Measurements from ENCODE around the gene CIAPIN1.
A peak's percentile ranks its signal among the peaks of the same experiment; 100 is the strongest.
"Not testable (repeated sequence)": the region's sequence is repeated elsewhere in the genome, so short reads cannot be mapped to it uniquely, and the experiment has no call there.

CIAPIN1 gene

GRCh38 chr16:57476546-57477410 lies 29.6 kb upstream of the CIAPIN1 start:
- no peak for DNase-seq

DNA sequence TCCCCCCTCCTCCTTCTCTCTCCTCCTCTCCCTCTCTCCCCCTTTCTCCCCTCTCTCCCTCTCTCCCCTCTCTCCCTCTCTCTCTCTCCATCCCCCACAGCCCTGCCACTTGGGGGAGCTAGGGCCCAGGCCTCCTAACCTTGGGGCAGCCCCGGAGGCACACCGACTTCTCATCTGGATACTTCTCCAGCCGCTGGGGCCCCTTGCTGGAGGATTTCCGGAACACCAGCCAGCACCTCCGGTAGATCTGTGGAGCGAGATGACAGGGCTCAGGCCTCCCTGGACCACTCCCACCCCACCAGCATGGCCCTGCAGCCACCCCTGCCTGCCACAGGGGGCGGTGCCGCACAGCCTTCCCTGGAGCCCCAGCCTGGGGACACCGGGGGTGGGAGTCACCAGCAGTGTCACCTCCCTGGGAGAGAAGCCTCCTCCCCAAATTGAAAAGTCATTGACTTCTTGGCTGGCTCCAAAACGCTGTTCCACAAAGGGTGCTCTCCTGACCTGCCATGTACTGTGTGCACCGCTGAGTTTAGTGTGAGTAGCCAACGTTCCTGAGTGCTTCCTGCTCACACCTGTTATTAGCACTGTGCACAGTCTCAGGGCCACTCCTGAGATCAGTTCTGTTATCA lies 28.6 kb upstream of the CIAPIN1 start:
- DNase-seq = no peak

GRCh38 chr16:57474671-57475661 lies 27.8 kb upstream of the CIAPIN1 start:
- DNase-seq = no peak

DNA sequence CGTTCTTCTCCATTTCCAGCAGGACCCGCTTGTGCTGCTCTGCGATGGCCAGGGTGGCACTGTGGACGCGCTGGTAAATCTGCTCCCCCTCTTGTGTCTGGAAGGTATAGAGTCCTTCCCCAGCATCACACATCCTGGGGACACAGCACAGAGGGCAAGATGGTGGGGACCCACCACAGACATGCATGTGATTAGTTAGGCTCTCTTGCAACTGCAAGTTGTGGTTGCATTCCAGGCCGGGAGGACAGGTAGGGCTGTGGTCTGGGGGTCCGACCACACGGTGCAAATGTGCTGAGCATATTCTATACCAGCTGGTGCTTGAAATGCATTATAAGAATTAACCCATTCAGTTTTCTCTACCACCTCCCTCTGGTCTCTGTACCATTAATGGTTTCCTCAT lies 26.7 kb upstream of the CIAPIN1 start:
- DNase-seq = no peak

- no peak for DNase-seq
These were observed 26.1 kb upstream of the CIAPIN1 start for GRCh38 chr16:57473176-57473840.

DNA sequence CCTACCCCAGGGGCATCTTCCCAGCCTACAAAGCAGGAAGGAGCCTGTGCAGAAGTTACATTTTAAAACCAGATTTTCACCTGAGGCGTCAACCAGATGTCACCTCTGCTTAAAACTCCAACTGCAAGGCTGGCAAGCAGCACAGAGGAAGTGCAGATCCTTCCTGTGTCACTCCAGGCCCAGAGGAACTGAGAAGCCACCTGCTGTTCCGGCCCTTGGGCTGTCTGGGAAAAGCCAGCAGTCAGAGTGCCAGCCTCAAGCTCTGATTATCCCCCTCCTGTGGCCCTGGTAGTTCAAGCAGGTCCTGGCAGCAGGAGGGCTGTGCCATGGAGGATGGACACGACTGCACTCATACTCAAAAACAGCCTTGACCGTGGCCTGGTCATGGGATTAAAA lies 25.5 kb upstream of the CIAPIN1 start:
- DNase-seq = no peak

GRCh38 chr16:57471852-57472664 lies 24.9 kb upstream of the CIAPIN1 start:
- DNase-seq = no peak

- no peak for DNase-seq
These were observed 24.0 kb upstream of the CIAPIN1 start for GRCh38 chr16:57471209-57471608.

DNA sequence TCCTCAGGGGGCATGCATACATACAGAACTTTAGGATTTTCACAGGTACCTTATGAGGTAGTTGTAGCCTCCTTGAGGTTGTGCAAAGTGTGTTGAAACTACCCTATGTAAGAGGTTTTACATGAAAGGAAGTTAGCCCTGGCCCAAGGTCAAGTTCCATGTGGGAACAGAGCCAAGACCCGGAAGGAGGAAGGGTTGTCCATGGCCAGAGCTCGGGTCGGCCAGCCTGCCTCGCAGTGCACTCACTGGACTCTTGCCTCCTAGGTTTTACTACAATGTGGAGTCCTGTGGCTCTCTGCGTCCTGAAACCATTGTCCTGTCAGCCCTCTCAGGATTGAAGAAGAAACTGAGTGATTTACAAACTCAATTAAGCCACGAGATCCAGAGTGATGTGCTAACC lies 23.5 kb upstream of the CIAPIN1 start:
- DNase-seq = no peak

GRCh38 chr16:57469917-57470470 lies 22.8 kb upstream of the CIAPIN1 start:
- no peak for DNase-seq

- no peak for DNase-seq
These were observed 21.9 kb upstream of the CIAPIN1 start for GRCh38 chr16:57469046-57469445.

DNA sequence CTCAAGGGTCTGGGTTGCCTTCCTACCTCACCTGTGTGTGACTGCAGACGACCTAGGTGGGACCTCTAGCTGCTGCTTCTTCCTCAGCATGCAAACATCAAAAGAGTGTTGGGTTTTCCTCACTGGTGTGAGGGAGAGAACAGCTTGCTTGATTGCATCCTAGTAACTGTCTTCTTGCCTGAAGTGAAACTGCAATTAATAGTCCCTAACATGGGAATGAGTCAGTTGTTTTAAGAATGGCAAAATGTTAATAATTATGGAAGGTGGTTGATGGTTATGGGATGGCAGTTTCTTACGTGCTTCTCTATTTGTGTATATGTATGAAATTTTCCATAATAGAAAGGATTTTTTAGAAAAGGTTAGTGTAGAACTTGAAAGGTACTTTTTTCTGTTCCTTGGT lies 21.2 kb upstream of the CIAPIN1 start:
- no peak for DNase-seq

- DNase-seq = no peak
These were observed 17.3 kb upstream of the CIAPIN1 start for GRCh38 chr16:57464523-57464922.

DNA sequence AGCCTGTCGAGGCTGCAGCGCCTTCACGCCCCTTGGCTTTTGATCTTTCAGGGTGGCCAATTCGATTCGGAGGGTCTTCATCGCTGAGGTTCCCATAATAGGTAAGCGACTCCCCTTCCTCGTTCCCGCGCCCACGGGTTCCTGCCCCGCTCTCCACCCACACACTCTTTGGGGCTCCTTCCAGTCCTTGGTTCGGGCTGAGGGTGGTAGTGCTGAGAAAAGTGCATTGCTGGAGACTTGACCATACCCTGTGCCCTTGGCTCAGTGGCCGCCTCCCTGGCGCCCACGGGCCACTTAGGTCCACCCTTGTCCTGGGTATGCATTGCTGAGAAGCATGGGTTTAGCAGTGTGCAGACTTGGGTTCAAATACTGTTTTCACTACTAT lies 15.8 kb upstream of the CIAPIN1 start:
- no peak for DNase-seq

GRCh38 chr16:57462209-57462977 lies 15.2 kb upstream of the CIAPIN1 start, which contains the start of gene POLR2C:
Gene POLR2C (plus strand): TSS chr16:57462679. CDS start chr16:57462725, 46 bp downstream.
- peak; percentile 34 to 83 for DNase-seq

DNA sequence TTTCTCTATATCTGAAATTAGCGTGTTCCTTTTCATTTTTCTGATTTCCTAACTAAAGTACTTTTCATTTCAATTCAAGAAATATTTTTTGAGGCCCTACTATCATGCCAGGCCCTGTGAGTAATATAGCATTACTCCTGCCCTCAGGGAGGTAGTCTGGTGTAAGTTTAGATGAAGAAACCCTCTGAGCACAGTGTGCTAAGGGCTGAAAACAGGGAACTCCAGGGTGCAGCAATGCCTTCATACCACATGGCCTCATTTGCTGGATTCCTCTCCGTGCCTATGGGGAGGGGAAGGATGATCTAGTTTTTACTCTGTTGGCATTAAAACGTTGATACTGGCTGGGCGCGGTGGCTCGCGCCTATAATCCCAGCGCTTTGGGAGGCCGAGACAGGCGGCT lies 4.8 kb upstream of the CIAPIN1 start:
- no peak for DNase-seq

DNA sequence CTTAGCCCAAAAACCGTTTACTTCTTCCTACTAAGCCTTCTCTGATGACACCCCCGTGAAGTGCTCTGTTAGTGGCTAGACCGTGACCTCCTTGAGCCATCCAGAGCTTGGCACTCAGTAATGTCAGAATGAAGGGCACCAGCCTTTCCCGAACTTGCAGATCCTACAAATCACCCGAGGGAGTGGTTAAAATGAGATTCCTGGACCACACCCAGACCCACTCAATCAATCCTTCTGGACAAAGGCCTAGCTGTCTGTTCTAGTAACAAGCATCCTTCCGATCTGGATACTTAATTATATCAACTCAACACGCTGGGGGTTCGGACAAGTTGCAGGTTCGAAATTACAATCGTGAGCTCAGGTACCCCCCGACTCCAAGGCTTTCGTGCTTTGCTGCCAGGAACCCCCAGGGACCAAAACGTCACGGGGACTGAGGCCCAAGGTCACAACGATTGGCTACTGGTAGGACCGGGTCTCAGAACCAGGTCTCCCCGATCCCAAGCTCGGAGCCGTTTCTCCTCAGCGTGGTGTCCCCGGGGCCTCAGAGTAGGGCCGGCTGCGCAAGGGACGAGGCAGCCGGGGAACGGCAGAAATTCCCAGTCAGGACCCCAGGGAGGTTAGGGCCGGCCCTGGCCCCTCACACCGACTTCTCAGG lies 527 bp downstream of the CIAPIN1 start:
- DNase-seq = peak; percentile 1 to 7

DNA sequence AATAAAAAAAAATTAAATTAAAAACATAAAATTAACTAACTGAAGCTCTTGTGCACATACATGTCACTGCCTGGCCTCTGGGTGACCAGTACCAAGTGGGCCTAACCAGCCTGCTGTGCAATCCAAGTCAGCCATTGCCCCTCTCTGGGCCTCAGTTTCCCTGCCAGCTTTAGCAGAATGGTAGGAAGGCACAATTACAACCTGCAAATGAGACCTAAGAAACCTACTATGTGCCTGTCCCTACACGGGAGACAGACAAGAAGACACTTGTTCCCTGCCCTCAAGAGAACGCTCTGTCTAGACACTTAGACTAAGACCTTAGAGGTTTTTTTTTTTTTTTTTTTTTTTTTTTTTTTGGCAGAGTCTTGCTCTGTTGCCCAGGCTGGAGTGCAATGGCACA lies 1.7 kb downstream of the CIAPIN1 start:
- no peak for DNase-seq

- no peak for DNase-seq
These were observed 2.5 kb downstream of the CIAPIN1 start for GRCh38 chr16:57444711-57445110.

DNA sequence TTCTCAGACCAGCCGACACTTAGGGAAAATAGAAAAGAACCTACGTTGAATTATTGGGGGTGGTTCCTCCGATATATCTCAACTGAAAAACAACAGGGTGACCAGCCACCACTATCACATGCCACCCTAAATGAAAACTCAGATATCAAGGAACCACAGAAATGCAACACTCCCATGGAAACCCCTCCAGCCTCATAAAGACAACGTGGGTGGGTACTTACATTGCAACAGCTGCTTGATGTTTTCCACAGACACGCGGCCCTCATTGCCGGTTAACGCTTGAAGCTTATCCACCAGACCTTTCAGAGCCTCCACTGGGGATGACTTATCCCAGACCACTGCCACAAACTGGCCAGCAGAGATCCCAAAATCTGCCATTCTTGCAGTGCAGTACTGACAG lies 6.6 kb downstream of the CIAPIN1 start:
- DNase-seq = not testable (repeated sequence)
